22Rv1 (cell line): ENCODE results near the gene DLAT.

Experiments
- H3K27ac ChIP-seq: fragments of 450-650 bp; 2 replicates; pipeline ENCODE4 v1.5.1; 2017
- ZFX ChIP-seq: fragments of 450-650 bp; IDR thresholded peaks from 2 replicates; pipeline ENCODE4 v1.6.1; 2017; ENCODE audit warnings: antibody characterized with exemption, borderline replicate concordance
- TF ChIP-seq, protein P1 (sequence below): fragments of 450-650 bp; IDR thresholded peaks from 2 replicates; pipeline ENCODE4 v1.5.1; 2017; ENCODE audit warnings: mild to moderate bottlenecking

The DLAT gene

DNA sequence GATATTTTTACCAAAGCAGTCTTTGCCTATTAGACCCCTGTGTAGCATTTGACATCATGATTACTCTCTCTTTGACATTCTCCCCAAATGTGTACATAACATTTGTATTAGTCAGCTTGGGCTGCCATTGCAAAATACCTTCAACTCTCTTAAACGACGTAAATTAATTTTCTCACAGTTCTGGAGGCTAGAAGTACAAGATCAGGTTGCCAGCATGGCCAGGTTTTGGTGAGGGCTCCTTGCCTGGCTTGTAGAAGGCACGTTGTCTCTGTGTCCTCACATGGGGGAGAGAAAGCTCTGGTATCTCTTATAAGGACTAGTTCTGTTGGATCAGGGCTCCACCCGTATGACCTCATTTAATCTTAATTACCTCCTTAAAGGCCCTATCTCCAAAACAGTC is 12.3 kb upstream of the DLAT start:
- H3K27ac ChIP-seq = no peak overlapping the region

GRCh38 chr11:112013497-112014164 is 11.6 kb upstream of the DLAT start:
- no peak for TF ChIP-seq ZFX
- TF ChIP-seq, protein P1, sequence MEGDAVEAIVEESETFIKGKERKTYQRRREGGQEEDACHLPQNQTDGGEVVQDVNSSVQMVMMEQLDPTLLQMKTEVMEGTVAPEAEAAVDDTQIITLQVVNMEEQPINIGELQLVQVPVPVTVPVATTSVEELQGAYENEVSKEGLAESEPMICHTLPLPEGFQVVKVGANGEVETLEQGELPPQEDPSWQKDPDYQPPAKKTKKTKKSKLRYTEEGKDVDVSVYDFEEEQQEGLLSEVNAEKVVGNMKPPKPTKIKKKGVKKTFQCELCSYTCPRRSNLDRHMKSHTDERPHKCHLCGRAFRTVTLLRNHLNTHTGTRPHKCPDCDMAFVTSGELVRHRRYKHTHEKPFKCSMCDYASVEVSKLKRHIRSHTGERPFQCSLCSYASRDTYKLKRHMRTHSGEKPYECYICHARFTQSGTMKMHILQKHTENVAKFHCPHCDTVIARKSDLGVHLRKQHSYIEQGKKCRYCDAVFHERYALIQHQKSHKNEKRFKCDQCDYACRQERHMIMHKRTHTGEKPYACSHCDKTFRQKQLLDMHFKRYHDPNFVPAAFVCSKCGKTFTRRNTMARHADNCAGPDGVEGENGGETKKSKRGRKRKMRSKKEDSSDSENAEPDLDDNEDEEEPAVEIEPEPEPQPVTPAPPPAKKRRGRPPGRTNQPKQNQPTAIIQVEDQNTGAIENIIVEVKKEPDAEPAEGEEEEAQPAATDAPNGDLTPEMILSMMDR = no peak
- no peak overlapping the region for H3K27ac ChIP-seq

More for the DNA sequence above, 12.3 kb upstream of the DLAT start:
- TF ChIP-seq, protein P1 = no peak
- TF ChIP-seq ZFX = no peak

DNA sequence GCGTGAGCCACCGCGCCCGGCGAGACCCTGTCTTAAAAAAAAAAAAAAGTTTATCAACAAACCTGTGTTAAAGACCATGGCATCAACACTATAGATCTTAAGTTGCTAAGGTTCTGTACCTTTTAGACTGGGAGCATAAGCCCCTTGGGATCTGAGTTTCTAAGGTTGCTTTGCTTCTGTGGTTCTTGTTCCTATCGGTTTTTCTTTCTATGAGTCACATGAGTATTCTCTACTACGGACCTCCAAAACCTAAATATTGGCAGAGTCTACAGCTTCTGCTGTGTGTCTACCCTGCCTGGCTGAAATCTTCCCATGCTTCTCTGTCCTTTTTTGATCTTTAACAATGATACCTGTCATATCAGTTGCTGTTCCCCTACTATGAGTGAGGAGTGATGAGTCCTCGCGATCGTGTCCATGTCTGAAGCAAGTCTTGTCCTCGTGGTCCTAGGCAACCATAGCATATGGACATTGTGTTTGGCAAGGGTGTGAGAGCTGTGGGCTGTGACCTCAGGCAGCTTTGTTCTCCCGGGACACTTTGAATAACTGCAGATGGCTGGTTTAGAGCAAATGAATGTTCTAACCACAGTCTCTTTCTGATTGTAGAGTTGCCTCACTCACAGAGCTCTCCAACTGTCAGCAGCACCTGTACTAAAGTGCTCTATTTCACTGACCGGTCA is 9.0 kb upstream of the DLAT start:
- TF ChIP-seq ZFX = no peak
- TF ChIP-seq, protein P1 = no peak
- H3K27ac ChIP-seq = no peak overlapping the region

DNA sequence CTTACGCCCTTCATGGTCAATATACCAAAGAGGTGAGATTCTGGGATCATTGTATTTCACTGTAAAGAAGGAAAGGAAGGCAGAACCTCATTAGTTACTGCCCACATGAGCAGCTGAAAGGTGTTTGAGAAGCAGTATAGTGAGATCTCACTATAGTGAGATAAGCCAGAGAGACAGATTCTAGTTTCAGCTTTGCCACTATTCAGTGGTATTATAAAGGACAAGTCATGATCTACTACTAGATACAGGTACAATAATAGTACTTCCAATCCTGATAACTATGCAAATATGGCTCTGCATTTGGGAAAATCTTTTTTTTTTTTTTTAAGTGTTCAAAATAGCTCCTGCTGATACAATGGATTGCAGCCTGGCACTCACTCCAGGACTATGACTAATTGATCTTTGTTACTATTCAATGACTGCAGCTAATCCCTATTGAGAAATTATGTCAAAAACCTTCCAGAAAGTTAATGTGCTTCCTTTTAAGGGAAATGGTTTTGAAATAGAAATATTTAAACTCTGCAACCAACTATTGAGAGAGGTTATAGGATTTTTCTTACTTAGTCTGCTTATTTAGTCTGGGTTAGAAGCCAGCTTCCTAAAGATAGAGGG is 8.3 kb upstream of the DLAT start:
- H3K27ac ChIP-seq = no peak overlapping the region
- TF ChIP-seq, protein P1 = no peak
- TF ChIP-seq ZFX = no peak

- TF ChIP-seq, protein P1 = no peak
- TF ChIP-seq ZFX = no peak
- no peak overlapping the region for H3K27ac ChIP-seq
These were observed 7.7 kb upstream of the DLAT start for GRCh38 chr11:112017538-112017937.

- TF ChIP-seq ZFX = no peak
- TF ChIP-seq, protein P1 = no peak
These were observed 6.1 kb upstream of the DLAT start for GRCh38 chr11:112019066-112019465.

DNA sequence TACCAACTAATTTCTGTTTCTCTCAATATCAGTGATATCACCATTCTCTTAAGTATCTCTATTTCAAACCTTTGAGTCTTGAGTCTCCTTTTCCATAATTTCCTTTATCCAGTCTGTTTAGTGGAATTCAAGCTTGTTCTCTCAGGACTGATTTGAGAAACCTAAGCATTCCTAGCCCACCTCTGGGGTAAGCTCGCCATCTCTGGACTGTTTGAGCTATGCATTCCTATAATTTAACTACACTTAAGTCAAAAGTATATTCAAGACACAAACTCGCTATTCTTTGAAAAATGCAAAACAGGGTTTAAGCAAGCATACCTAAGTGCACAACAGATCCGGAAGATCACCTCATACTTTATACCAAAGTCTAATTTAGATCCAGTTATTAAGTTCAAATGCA is 2.1 kb upstream of the DLAT start:
- no peak overlapping the region for H3K27ac ChIP-seq
- no peak for TF ChIP-seq ZFX
- TF ChIP-seq, protein P1 = peak; percentile 20; the same call in 1 of the 2 replicates

More at GRCh38 chr11:112019066-112019465, 6.1 kb upstream of the DLAT start:
- no peak overlapping the region for H3K27ac ChIP-seq
